B cell (primary cell): Measurements from ENCODE around the gene RRAD.

Source experiments
- EZH2 ChIP-seq: IDR thresholded peaks from 2 replicates; pipeline ENCODE4 v1.6.1; 2012; ENCODE audit warnings: borderline replicate concordance, low read depth, mild to moderate bottlenecking, moderate library complexity, low read length; ENCODE audit not compliant: insufficient read depth, poor library complexity, severe bottlenecking
- TF ChIP-seq, protein P1 (sequence below): fragments of 200-600 bp; IDR thresholded peaks from one replicate; pipeline ENCODE4 v1.8.0; 2022; ENCODE audit warnings: antibody characterized with exemption, mild to moderate bottlenecking

DNA sequence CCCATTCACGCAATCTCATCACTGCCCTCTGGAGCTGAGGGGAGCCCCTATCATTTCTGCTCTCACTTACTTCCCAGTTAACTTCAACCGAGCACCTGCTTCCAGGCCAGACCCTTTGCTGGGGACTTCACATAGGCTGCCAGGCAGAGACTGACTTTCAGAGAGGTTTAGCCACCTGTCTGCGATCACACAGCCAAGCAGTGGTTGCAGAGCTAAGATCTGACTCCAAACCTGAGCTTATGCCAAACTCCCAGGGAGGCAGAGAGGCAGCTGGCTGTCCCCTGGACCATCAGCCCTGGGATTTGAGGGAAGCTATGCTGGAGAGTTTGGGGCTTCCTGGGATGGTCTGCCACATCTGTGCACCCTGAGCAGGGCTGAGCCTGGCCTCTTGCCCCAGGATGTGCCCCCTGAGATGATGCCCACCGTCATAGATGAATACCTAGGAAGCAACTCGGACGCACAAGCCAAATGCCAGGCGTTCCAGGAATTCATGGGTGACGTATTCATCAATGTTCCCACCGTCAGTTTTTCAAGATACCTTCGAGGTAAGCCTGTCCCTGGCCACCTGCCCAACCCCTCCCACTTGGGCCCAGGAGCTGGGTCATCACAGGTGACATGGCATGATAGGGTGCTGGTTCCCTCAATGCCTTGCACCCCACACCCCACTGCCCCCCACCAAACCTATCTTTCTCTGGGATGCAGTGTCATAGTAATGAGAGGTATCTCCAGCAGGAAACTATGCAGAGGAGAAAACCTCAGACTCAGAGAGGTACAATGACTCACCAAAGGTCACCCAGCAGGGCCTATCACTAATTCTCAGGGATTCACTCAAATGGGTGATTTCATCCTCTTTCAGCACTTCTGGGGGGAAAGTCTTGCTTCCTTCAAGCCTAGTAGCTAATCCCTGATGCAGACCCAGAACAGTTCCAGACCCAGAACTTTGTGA is 45.7 kb upstream of the RRAD start:
- TF ChIP-seq, protein P1, sequence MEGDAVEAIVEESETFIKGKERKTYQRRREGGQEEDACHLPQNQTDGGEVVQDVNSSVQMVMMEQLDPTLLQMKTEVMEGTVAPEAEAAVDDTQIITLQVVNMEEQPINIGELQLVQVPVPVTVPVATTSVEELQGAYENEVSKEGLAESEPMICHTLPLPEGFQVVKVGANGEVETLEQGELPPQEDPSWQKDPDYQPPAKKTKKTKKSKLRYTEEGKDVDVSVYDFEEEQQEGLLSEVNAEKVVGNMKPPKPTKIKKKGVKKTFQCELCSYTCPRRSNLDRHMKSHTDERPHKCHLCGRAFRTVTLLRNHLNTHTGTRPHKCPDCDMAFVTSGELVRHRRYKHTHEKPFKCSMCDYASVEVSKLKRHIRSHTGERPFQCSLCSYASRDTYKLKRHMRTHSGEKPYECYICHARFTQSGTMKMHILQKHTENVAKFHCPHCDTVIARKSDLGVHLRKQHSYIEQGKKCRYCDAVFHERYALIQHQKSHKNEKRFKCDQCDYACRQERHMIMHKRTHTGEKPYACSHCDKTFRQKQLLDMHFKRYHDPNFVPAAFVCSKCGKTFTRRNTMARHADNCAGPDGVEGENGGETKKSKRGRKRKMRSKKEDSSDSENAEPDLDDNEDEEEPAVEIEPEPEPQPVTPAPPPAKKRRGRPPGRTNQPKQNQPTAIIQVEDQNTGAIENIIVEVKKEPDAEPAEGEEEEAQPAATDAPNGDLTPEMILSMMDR: no peak
- no peak for TF ChIP-seq EZH2
